Measurements from ENCODE around the gene ANKRD45. TPM values are rescaled to one million over a fixed set of nuclear protein-coding genes. Genes with fewer than 3 reads are reported as not detected.

ANKRD45 gene
- total RNA-seq (ENCODE audit: low replicate concordance): 1.5 and 2.3 TPM in 2 replicates

GRCh38 chr1:173669491-173669941, at the start of gene ANKRD45:
Gene ANKRD45, minus strand, starts transcription at chr1:173669851. Its CDS starts 10,433 bp downstream, at chr1:173659418.
- Mint-ChIP-seq H3K27me3 (ENCODE audit: insufficient read depth, low read depth) (peaks cover 4% of the 10 kb centered on the region), H3K4me3 (peak within 1 kb of the TSS; percentile 89), H3K9me3 (no peaks in the 10 kb centered on the region), H3K27ac (peak within 1 kb of the TSS; percentile 97), H3K36me3 (no peaks in the 10 kb centered on the region), H3K4me1 (peaks cover 16% of the 10 kb centered on the region)
- no peaks in the 10 kb centered on the region for H3K36me3 ChIP-seq
- no peaks in the 10 kb centered on the region for H3F3A ChIP-seq (ENCODE audit: low read depth)
- peak within 1 kb of the TSS; percentile 61 for H3K4me2 ChIP-seq
- peaks cover 12% of the 10 kb centered on the region for H3K4me1 ChIP-seq
- no peaks in the 10 kb centered on the region for H3K79me2 ChIP-seq (ENCODE audit: low read depth)
- peak within 1 kb of the TSS; percentile 32 for H3K4me3 ChIP-seq
- no peaks in the 10 kb centered on the region for H3K9me3 ChIP-seq (ENCODE audit: low read depth)
- H3K9ac ChIP-seq: no peak within 1 kb of the TSS
- H3K27ac ChIP-seq: no peak within 1 kb of the TSS
- H2AFZ ChIP-seq (replicated peaks): peak within 1 kb of the TSS; percentile 1
- H4K20me1 ChIP-seq (ENCODE audit: low read depth): no peaks in the 10 kb centered on the region
- peak; percentile 83 for DNase-seq (ENCODE audit: low spot score)
- no peaks in the 10 kb centered on the region for H3K27me3 ChIP-seq
- no peak for TF ChIP-seq CTCF (IDR thresholded peaks at IDR 0.05)
- no peak for TF ChIP-seq EZH2phosphoT487 (IDR thresholded peaks at IDR 0.05)
- TF ChIP-seq EZH2 (IDR thresholded peaks at IDR 0.05): no peak

GRCh38 chr1:173717238-173717637, 47.6 kb upstream of the ANKRD45 start:
- Mint-ChIP-seq H3K36me3 (peaks cover 11% of the 10 kb centered on the region), H3K27ac (no peak overlapping the region), H3K4me3 (no peak overlapping the region), H3K27me3 (ENCODE audit: insufficient read depth, low read depth) (peaks cover 2% of the 10 kb centered on the region), H3K9me3 (peaks cover 2% of the 10 kb centered on the region), H3K4me1 (peaks cover 22% of the 10 kb centered on the region)
- Histone ChIP-seq H3K36me3 (no peaks in the 10 kb centered on the region), H3K4me2 (no peak overlapping the region), H3K9me3 (ENCODE audit: low read depth) (no peaks in the 10 kb centered on the region), H3K9ac (no peak overlapping the region), H4K20me1 (ENCODE audit: low read depth) (no peaks in the 10 kb centered on the region), H3K4me3 (no peak overlapping the region), H3F3A (ENCODE audit: low read depth) (peaks cover 13% of the 10 kb centered on the region), H3K27ac (no peak overlapping the region), H3K79me2 (ENCODE audit: low read depth) (peaks cover 29% of the 10 kb centered on the region), H3K4me1 (peaks cover 10% of the 10 kb centered on the region), H3K27me3 (peaks cover 12% of the 10 kb centered on the region), H2AFZ (replicated peaks) (no peak overlapping the region)
- no peak for DNase-seq (ENCODE audit: low spot score)
- TF ChIP-seq CTCF (IDR thresholded peaks at IDR 0.05) (no peak), EZH2 (IDR thresholded peaks at IDR 0.05) (no peak), EZH2phosphoT487 (IDR thresholded peaks at IDR 0.05) (no peak)

GRCh38 chr1:173715538-173715844, 45.8 kb upstream of the ANKRD45 start:
- Histone ChIP-seq H3K79me2 (ENCODE audit: low read depth) (peaks cover 29% of the 10 kb centered on the region), H3K36me3 (no peaks in the 10 kb centered on the region), H3K4me1 (peaks cover 10% of the 10 kb centered on the region), H4K20me1 (ENCODE audit: low read depth) (no peaks in the 10 kb centered on the region), H3F3A (ENCODE audit: low read depth) (peaks cover 13% of the 10 kb centered on the region), H3K4me2 (peak overlapping the region; percentile 91), H3K4me3 (peak overlapping the region; percentile 89), H3K9ac (peak overlapping the region; percentile 62), H3K27ac (peak overlapping the region; percentile 62), H2AFZ (replicated peaks) (peak overlapping the region; percentile 93), H3K9me3 (ENCODE audit: low read depth) (no peaks in the 10 kb centered on the region), H3K27me3 (peaks cover 30% of the 10 kb centered on the region)
- H3K36me3 Mint-ChIP-seq: peaks cover 4% of the 10 kb centered on the region
- H3K4me1 Mint-ChIP-seq: peaks cover 22% of the 10 kb centered on the region
- TF ChIP-seq EZH2phosphoT487 (IDR thresholded peaks at IDR 0.05): no peak
- no peak for TF ChIP-seq EZH2 (IDR thresholded peaks at IDR 0.05)
- TF ChIP-seq CTCF (IDR thresholded peaks at IDR 0.05): no peak
- H3K27ac Mint-ChIP-seq: peak overlapping the region; percentile 57
- no peaks in the 10 kb centered on the region for H3K9me3 Mint-ChIP-seq
- no peak for DNase-seq (ENCODE audit: low spot score)
- peaks cover 6% of the 10 kb centered on the region for H3K27me3 Mint-ChIP-seq (ENCODE audit: insufficient read depth, low read depth)
- peak overlapping the region; percentile 98 for H3K4me3 Mint-ChIP-seq
